GM12872 (cell line): ENCODE measurements around the gene PUS10.

Experiments
- TF ChIP-seq, protein P1 (sequence below): IDR thresholded peaks from 3 replicates; pipeline ENCODE4 v1.5.1; 2011; ENCODE audit warnings: low read depth, mild to moderate bottlenecking, low read length, moderate library complexity; ENCODE audit not compliant: insufficient read depth

PUS10 gene

DNA sequence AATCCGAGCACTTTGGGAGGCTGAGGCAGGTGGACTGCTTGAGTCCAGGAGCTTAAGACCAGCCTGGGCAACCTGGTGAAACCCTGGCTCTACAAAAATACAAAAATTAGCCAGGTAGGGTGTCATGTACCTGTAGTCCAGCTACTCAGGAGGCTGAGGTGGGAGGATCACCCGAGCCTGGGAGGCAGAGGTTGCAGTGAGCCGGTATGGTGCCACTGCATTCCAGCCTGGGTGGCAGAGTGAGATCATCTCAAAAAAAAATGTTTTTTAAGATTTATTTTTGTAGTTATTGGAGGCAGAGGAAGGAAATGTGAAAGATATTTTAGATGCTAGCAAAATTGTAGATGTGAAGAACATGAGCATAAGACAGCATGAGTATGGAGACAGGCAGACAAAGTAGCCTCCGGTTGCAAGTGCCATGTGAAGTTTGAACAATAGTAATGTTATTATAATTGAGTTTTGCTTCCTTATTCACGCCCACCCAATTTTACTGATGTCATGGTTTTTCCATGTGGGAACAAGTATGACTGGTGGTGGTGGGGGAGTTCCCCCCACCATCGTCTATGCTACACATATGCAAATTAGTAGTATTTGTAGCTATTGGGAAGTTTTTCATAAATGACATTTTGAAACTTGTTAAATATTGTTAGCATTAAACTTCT lies 118.7 kb downstream of the PUS10 start:
- TF ChIP-seq, protein P1, sequence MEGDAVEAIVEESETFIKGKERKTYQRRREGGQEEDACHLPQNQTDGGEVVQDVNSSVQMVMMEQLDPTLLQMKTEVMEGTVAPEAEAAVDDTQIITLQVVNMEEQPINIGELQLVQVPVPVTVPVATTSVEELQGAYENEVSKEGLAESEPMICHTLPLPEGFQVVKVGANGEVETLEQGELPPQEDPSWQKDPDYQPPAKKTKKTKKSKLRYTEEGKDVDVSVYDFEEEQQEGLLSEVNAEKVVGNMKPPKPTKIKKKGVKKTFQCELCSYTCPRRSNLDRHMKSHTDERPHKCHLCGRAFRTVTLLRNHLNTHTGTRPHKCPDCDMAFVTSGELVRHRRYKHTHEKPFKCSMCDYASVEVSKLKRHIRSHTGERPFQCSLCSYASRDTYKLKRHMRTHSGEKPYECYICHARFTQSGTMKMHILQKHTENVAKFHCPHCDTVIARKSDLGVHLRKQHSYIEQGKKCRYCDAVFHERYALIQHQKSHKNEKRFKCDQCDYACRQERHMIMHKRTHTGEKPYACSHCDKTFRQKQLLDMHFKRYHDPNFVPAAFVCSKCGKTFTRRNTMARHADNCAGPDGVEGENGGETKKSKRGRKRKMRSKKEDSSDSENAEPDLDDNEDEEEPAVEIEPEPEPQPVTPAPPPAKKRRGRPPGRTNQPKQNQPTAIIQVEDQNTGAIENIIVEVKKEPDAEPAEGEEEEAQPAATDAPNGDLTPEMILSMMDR = no peak

DNA sequence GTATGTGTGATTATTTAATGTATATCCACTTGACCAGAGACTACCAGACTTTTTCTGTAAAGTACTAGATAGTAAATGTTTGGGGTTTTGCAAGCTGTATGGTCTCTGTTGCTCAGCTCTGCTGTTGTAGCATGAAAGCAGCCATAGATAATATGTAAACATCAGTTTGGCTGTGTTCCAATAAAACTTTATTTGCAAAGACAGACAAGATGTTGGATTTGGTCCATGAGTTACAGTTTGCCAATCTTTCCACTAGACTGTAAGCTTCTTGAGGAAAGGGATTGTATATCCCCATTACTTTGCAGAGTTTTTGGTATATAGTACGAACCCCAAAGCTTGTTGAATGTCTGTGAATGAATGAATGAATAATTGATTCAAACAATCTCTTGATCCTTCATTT lies 119.5 kb downstream of the PUS10 start:
- TF ChIP-seq, protein P1 = no peak
